ENCODE measurements around the gene SLC35A4.
A peak's percentile ranks its signal among the peaks of the same experiment; 100 is the strongest.

The SLC35A4 gene

DNA sequence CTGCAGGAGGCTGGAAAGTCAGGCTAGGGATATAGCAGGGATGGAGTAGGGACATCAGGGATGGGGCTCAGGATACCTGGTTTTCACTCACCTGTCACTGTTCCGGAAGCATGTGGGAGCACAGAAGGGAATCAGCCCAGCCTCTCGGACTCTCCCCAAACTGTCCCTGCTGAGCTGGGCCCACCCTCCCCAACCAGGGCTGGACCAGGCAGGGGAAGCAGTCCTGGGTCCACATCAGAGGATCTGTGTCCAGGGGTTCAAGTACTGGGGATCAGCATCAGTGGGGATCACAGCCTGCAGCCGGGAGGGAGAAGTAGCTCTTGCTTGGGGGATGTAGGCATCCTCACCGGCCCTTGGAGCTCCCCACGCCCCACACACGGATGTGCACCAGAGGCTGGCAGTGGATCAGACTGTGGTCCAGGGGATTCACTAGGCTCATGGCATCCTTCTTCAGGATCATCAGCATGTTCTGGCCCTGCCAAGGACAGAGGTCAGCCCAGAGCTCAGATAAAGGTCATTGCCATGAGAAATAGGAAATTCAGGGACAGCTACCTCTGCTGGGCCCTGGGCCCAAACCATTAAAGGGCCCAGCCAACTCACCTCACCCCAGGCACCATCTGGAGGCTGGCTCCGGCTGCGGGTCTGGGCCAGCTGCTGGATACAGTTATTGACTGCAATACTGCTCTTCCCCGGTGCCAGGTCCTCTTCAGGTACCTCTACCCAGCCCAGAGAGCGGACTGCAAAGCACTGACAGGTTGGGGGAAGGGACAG, 2.7 kb upstream of the SLC35A4 start:
- Histone ChIP-seq H3K36me3 (ENCODE audit: control insufficient read depth, insufficient read depth, low read length) (no peaks in the 10 kb centered on the region), H3K27me3 (ENCODE audit: control insufficient read depth, insufficient read depth, low read length) (no peaks in the 10 kb centered on the region), H3K9ac (ENCODE audit: low read length) (no peak overlapping the region), H3K9me3 (ENCODE audit: control insufficient read depth, low read length) (no peaks in the 10 kb centered on the region), H3K4me1 (ENCODE audit: control insufficient read depth, insufficient read depth, low read length) (peaks cover 22% of the 10 kb centered on the region), H3K4me3 (ENCODE audit: low read length) (no peak overlapping the region)

DNA sequence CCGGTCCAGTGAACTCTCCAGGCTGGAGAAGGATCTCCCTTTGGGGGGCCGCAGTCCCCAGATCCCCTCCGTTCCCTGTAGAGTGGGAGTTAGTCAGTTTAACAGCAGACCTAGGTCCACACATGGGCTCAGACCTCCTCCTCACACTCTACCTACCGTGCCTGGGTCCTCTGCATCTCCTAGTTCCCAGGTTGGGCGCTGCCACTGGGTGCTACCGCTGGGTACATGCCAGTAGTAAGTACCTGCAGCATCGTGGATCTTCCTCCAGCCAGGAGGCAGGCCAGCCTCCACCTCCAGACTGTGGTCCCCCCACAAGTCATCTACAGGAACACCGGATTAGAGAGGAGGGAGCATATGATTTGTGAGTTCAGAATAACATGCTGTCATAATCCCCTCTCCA, 1.0 kb upstream of the SLC35A4 start:
- no peaks in the 10 kb centered on the region for H3K36me3 ChIP-seq (ENCODE audit: control insufficient read depth, insufficient read depth, low read length)
- peaks cover 17% of the 10 kb centered on the region for H3K4me1 ChIP-seq (ENCODE audit: control insufficient read depth, insufficient read depth, low read length)
- peak overlapping the region; percentile 69 for H3K9ac ChIP-seq (ENCODE audit: low read length)
- no peaks in the 10 kb centered on the region for H3K27me3 ChIP-seq (ENCODE audit: control insufficient read depth, insufficient read depth, low read length)
- H3K4me3 ChIP-seq (ENCODE audit: low read length), result peak overlapping the region; percentile 28
- H3K9me3 ChIP-seq (ENCODE audit: control insufficient read depth, low read length), result no peaks in the 10 kb centered on the region

GRCh38 chr5:140565024-140565779, 574 bp downstream of the SLC35A4 start:
- Histone ChIP-seq H3K27me3 (ENCODE audit: control insufficient read depth, insufficient read depth, low read length) (no peaks in the 10 kb centered on the region), H3K9me3 (ENCODE audit: control insufficient read depth, low read length) (no peaks in the 10 kb centered on the region), H3K9ac (ENCODE audit: low read length) (peak overlapping the region; percentile 69), H3K36me3 (ENCODE audit: control insufficient read depth, insufficient read depth, low read length) (no peaks in the 10 kb centered on the region), H3K4me3 (ENCODE audit: low read length) (peak overlapping the region; percentile 28), H3K4me1 (ENCODE audit: control insufficient read depth, insufficient read depth, low read length) (peaks cover 21% of the 10 kb centered on the region)

DNA sequence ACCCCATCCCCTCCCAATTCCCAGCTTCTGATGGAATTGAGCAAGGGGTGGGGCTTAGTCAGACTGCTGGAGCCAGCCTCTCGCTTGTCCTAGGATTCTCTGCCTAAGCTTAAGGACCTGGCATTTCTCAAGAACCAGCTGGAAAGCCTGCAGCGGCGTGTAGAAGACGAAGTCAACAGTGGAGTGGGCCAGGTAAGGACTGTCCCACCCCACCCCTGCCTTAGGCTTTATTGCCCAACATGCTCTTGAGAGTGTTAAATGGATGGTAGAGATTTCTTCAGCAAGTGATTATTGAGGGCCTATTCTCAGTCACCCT, 1.1 kb downstream of the SLC35A4 start:
- Histone ChIP-seq H3K4me3 (ENCODE audit: low read length) (peak overlapping the region; percentile 28), H3K36me3 (ENCODE audit: control insufficient read depth, insufficient read depth, low read length) (no peaks in the 10 kb centered on the region), H3K9me3 (ENCODE audit: control insufficient read depth, low read length) (no peaks in the 10 kb centered on the region), H3K9ac (ENCODE audit: low read length) (peak overlapping the region; percentile 69), H3K4me1 (ENCODE audit: control insufficient read depth, insufficient read depth, low read length) (peaks cover 21% of the 10 kb centered on the region), H3K27me3 (ENCODE audit: control insufficient read depth, insufficient read depth, low read length) (no peaks in the 10 kb centered on the region)

DNA sequence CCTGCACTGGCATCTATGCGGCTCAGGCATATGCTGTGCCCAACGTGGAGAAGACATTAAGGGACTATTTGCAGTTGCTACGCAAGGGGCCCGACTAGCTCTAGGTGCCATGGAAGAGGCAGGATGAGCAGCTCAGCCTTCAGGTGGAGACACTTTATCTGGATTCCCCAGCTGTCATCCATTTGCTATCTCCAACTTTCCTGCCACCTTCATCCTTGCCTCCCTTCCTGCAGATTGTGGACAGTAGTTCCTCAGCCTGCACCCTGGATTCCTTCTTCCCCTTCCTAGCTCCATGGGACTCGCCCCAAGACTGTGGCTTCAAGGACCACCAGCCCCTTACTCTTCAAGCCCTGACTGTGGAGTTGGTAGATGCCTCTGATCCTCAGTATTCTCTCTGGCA, 2.0 kb downstream of the SLC35A4 start:
- Histone ChIP-seq H3K36me3 (ENCODE audit: control insufficient read depth, insufficient read depth, low read length) (no peaks in the 10 kb centered on the region), H3K4me3 (ENCODE audit: low read length) (no peak overlapping the region), H3K4me1 (ENCODE audit: control insufficient read depth, insufficient read depth, low read length) (peaks cover 21% of the 10 kb centered on the region), H3K27me3 (ENCODE audit: control insufficient read depth, insufficient read depth, low read length) (no peaks in the 10 kb centered on the region), H3K9me3 (ENCODE audit: control insufficient read depth, low read length) (no peaks in the 10 kb centered on the region), H3K9ac (ENCODE audit: low read length) (no peak overlapping the region)

GRCh38 chr5:140567136-140567818, 2.6 kb downstream of the SLC35A4 start:
- no peaks in the 10 kb centered on the region for H3K9me3 ChIP-seq (ENCODE audit: control insufficient read depth, low read length)
- no peaks in the 10 kb centered on the region for H3K27me3 ChIP-seq (ENCODE audit: control insufficient read depth, insufficient read depth, low read length)
- H3K4me3 ChIP-seq (ENCODE audit: low read length), result no peak overlapping the region
- peaks cover 21% of the 10 kb centered on the region for H3K4me1 ChIP-seq (ENCODE audit: control insufficient read depth, insufficient read depth, low read length)
- H3K36me3 ChIP-seq (ENCODE audit: control insufficient read depth, insufficient read depth, low read length), result no peaks in the 10 kb centered on the region
- no peak overlapping the region for H3K9ac ChIP-seq (ENCODE audit: low read length)

- peaks cover 21% of the 10 kb centered on the region for H3K4me1 ChIP-seq (ENCODE audit: control insufficient read depth, insufficient read depth, low read length)
- no peaks in the 10 kb centered on the region for H3K36me3 ChIP-seq (ENCODE audit: control insufficient read depth, insufficient read depth, low read length)
- no peaks in the 10 kb centered on the region for H3K9me3 ChIP-seq (ENCODE audit: control insufficient read depth, low read length)
- H3K4me3 ChIP-seq (ENCODE audit: low read length), result no peak overlapping the region
- H3K9ac ChIP-seq (ENCODE audit: low read length), result no peak overlapping the region
- no peaks in the 10 kb centered on the region for H3K27me3 ChIP-seq (ENCODE audit: control insufficient read depth, insufficient read depth, low read length)
Observed at GRCh38 chr5:140567871-140568270, 3.2 kb downstream of the SLC35A4 start.

GRCh38 chr5:140568443-140569063, 3.9 kb downstream of the SLC35A4 start:
- no peak overlapping the region for H3K4me3 ChIP-seq (ENCODE audit: low read length)
- H3K9ac ChIP-seq (ENCODE audit: low read length), result no peak overlapping the region
- no peaks in the 10 kb centered on the region for H3K27me3 ChIP-seq (ENCODE audit: control insufficient read depth, insufficient read depth, low read length)
- H3K4me1 ChIP-seq (ENCODE audit: control insufficient read depth, insufficient read depth, low read length), result peaks cover 18% of the 10 kb centered on the region
- H3K36me3 ChIP-seq (ENCODE audit: control insufficient read depth, insufficient read depth, low read length), result no peaks in the 10 kb centered on the region
- no peaks in the 10 kb centered on the region for H3K9me3 ChIP-seq (ENCODE audit: control insufficient read depth, low read length)

- no peaks in the 10 kb centered on the region for H3K9me3 ChIP-seq (ENCODE audit: control insufficient read depth, low read length)
- no peak overlapping the region for H3K4me3 ChIP-seq (ENCODE audit: low read length)
- no peaks in the 10 kb centered on the region for H3K36me3 ChIP-seq (ENCODE audit: control insufficient read depth, insufficient read depth, low read length)
- no peaks in the 10 kb centered on the region for H3K27me3 ChIP-seq (ENCODE audit: control insufficient read depth, insufficient read depth, low read length)
- H3K4me1 ChIP-seq (ENCODE audit: control insufficient read depth, insufficient read depth, low read length), result peaks cover 14% of the 10 kb centered on the region
- H3K9ac ChIP-seq (ENCODE audit: low read length), result no peak overlapping the region
Observed at GRCh38 chr5:140569197-140569596, 4.6 kb downstream of the SLC35A4 start.

- H3K9me3 ChIP-seq (ENCODE audit: control insufficient read depth, low read length), result no peaks in the 10 kb centered on the region
- H3K36me3 ChIP-seq (ENCODE audit: control insufficient read depth, insufficient read depth, low read length), result no peaks in the 10 kb centered on the region
- H3K4me1 ChIP-seq (ENCODE audit: control insufficient read depth, insufficient read depth, low read length), result peaks cover 14% of the 10 kb centered on the region
- H3K27me3 ChIP-seq (ENCODE audit: control insufficient read depth, insufficient read depth, low read length), result no peaks in the 10 kb centered on the region
- no peak overlapping the region for H3K9ac ChIP-seq (ENCODE audit: low read length)
- H3K4me3 ChIP-seq (ENCODE audit: low read length), result no peak overlapping the region
Observed at GRCh38 chr5:140570058-140570457, 5.4 kb downstream of the SLC35A4 start.

GRCh38 chr5:140570488-140570887, 5.9 kb downstream of the SLC35A4 start:
- Histone ChIP-seq H3K9ac (ENCODE audit: low read length) (no peak overlapping the region), H3K9me3 (ENCODE audit: control insufficient read depth, low read length) (no peaks in the 10 kb centered on the region), H3K27me3 (ENCODE audit: control insufficient read depth, insufficient read depth, low read length) (no peaks in the 10 kb centered on the region), H3K4me3 (ENCODE audit: low read length) (no peak overlapping the region), H3K36me3 (ENCODE audit: control insufficient read depth, insufficient read depth, low read length) (no peaks in the 10 kb centered on the region), H3K4me1 (ENCODE audit: control insufficient read depth, insufficient read depth, low read length) (peaks cover 10% of the 10 kb centered on the region)

GRCh38 chr5:140571105-140571504, 6.5 kb downstream of the SLC35A4 start:
- Histone ChIP-seq H3K4me1 (ENCODE audit: control insufficient read depth, insufficient read depth, low read length) (peaks cover 5% of the 10 kb centered on the region), H3K9ac (ENCODE audit: low read length) (no peak overlapping the region), H3K4me3 (ENCODE audit: low read length) (no peak overlapping the region), H3K27me3 (ENCODE audit: control insufficient read depth, insufficient read depth, low read length) (no peaks in the 10 kb centered on the region), H3K36me3 (ENCODE audit: control insufficient read depth, insufficient read depth, low read length) (no peaks in the 10 kb centered on the region), H3K9me3 (ENCODE audit: control insufficient read depth, low read length) (no peaks in the 10 kb centered on the region)

Measured in mucosa of stomach (tissue), 1 donor.